ENCODE results near the gene GMDS. TPM values are rescaled to one million over a fixed set of nuclear protein-coding genes. Genes with fewer than 3 reads are reported as not detected.

GMDS gene
- total RNA-seq, 1 donor from 2014 or later = 30.1 TPM

- no peak overlapping the region for H3K4me3 Mint-ChIP-seq
- no peaks in the 10 kb centered on the region for H3K4me1 Mint-ChIP-seq
- POLR2A ChIA-PET = no interaction called here
- no peak overlapping the region for H3K27ac Mint-ChIP-seq
- H3K9me3 Mint-ChIP-seq = no peaks in the 10 kb centered on the region
- no peaks in the 10 kb centered on the region for H3K27me3 Mint-ChIP-seq
- intact Hi-C loops (cut with micrococcal nuclease) = no loop called here
- no peaks in the 10 kb centered on the region for H3K36me3 Mint-ChIP-seq (ENCODE audit: low read depth)
- CTCF ChIA-PET = no interaction called here
- ATAC-seq (ENCODE audit: low read depth) = no peak
- no peak for TF ChIP-seq CTCF (IDR thresholded peaks at IDR 0.05)
- DNase-seq = no peak
These were observed 541.5 kb downstream of the GMDS start for GRCh38 chr6:1703923-1704322.

GRCh38 chr6:1703091-1703855 is 542.1 kb downstream of the GMDS start:
- Mint-ChIP-seq H3K36me3 (ENCODE audit: low read depth) (no peaks in the 10 kb centered on the region), H3K27ac (no peak overlapping the region), H3K27me3 (no peaks in the 10 kb centered on the region), H3K9me3 (no peaks in the 10 kb centered on the region), H3K4me3 (no peak overlapping the region), H3K4me1 (no peaks in the 10 kb centered on the region)
- intact Hi-C loops (cut with micrococcal nuclease) = no loop called here
- DNase-seq (no peak), ATAC-seq (ENCODE audit: low read depth) (no peak)
- ChIA-PET CTCF (no interaction called here), POLR2A (no interaction called here)
- TF ChIP-seq CTCF (IDR thresholded peaks at IDR 0.05) = no peak

- intact Hi-C loops (cut with micrococcal nuclease) = no loop called here
- Mint-ChIP-seq H3K27ac (no peak overlapping the region), H3K27me3 (no peaks in the 10 kb centered on the region), H3K4me3 (no peak overlapping the region), H3K36me3 (ENCODE audit: low read depth) (no peaks in the 10 kb centered on the region), H3K9me3 (no peaks in the 10 kb centered on the region), H3K4me1 (no peaks in the 10 kb centered on the region)
- DNase-seq (no peak), ATAC-seq (ENCODE audit: low read depth) (no peak)
- no peak for TF ChIP-seq CTCF (IDR thresholded peaks at IDR 0.05)
- ChIA-PET CTCF (no interaction called here), POLR2A (no interaction called here)
These were observed 542.8 kb downstream of the GMDS start for GRCh38 chr6:1702580-1703051.

GRCh38 chr6:1701668-1702353 is 543.6 kb downstream of the GMDS start:
- ChIA-PET POLR2A (no interaction called here), CTCF (no interaction called here)
- no peaks in the 10 kb centered on the region for H3K36me3 Mint-ChIP-seq (ENCODE audit: low read depth)
- H3K27ac Mint-ChIP-seq = no peak overlapping the region
- H3K9me3 Mint-ChIP-seq = no peaks in the 10 kb centered on the region
- H3K4me1 Mint-ChIP-seq = no peaks in the 10 kb centered on the region
- ATAC-seq (ENCODE audit: low read depth) (no peak), DNase-seq (no peak)
- intact Hi-C loops (cut with micrococcal nuclease) = no loop called here
- no peaks in the 10 kb centered on the region for H3K27me3 Mint-ChIP-seq
- no peak overlapping the region for H3K4me3 Mint-ChIP-seq
- no peak for TF ChIP-seq CTCF (IDR thresholded peaks at IDR 0.05)

- Mint-ChIP-seq H3K36me3 (ENCODE audit: low read depth) (no peaks in the 10 kb centered on the region), H3K4me1 (no peaks in the 10 kb centered on the region), H3K4me3 (no peak overlapping the region), H3K27me3 (no peaks in the 10 kb centered on the region), H3K27ac (no peak overlapping the region), H3K9me3 (no peaks in the 10 kb centered on the region)
- ChIA-PET POLR2A (no interaction called here), CTCF (no interaction called here)
- DNase-seq (no peak), ATAC-seq (ENCODE audit: low read depth) (no peak)
- intact Hi-C loops (cut with micrococcal nuclease) = no loop called here
- TF ChIP-seq CTCF (IDR thresholded peaks at IDR 0.05) = no peak
These were observed 545.0 kb downstream of the GMDS start for GRCh38 chr6:1700278-1700967.
